WI38 (cell line): ENCODE data around the gene SPSB2.
"Not testable (repeated sequence)": the region's sequence is repeated elsewhere in the genome, so short reads cannot be mapped to it uniquely, and the experiment has no call there.

Experiments
- H3K4me3 ChIP-seq: 2 replicates; pipeline ENCODE4 v1.5.1; 2011; ENCODE audit warnings: low read depth, mild to moderate bottlenecking, control low read depth, low read length
- TF ChIP-seq, protein P1 (sequence below): IDR thresholded peaks from 2 replicates; pipeline ENCODE4 v1.5.1; 2012; ENCODE audit warnings: low read depth, mild to moderate bottlenecking, control low read depth, low read length

SPSB2 gene

DNA sequence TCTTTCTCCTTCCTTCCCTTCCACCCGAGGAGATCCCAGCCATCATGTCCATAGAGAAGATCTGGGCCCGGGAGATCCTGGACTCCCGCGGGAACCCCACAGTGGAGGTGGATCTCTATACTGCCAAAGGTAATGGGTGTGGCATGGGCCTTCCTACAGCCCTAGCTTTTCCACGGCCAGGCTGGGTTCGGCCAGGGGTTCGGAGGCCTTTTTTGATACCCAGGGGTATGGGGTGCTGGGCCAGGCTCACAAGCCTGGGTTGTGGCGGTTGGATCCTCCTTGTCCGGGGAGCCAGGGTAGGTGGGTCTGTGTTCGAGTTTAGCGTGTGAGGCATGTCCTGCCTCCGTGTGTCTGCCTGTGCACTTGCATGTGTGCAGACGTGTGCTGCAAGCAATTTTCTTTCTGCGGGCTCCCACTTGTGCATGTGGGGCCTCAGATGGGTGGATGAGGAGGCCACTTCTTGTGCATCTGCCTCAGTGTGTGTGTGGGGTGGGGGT, 42.7 kb upstream of the SPSB2 start:
- TF ChIP-seq, protein P1, sequence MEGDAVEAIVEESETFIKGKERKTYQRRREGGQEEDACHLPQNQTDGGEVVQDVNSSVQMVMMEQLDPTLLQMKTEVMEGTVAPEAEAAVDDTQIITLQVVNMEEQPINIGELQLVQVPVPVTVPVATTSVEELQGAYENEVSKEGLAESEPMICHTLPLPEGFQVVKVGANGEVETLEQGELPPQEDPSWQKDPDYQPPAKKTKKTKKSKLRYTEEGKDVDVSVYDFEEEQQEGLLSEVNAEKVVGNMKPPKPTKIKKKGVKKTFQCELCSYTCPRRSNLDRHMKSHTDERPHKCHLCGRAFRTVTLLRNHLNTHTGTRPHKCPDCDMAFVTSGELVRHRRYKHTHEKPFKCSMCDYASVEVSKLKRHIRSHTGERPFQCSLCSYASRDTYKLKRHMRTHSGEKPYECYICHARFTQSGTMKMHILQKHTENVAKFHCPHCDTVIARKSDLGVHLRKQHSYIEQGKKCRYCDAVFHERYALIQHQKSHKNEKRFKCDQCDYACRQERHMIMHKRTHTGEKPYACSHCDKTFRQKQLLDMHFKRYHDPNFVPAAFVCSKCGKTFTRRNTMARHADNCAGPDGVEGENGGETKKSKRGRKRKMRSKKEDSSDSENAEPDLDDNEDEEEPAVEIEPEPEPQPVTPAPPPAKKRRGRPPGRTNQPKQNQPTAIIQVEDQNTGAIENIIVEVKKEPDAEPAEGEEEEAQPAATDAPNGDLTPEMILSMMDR: no peak
- H3K4me3 ChIP-seq: peak overlapping the region; percentile 78; the same call in 1 of the 2 replicates

DNA sequence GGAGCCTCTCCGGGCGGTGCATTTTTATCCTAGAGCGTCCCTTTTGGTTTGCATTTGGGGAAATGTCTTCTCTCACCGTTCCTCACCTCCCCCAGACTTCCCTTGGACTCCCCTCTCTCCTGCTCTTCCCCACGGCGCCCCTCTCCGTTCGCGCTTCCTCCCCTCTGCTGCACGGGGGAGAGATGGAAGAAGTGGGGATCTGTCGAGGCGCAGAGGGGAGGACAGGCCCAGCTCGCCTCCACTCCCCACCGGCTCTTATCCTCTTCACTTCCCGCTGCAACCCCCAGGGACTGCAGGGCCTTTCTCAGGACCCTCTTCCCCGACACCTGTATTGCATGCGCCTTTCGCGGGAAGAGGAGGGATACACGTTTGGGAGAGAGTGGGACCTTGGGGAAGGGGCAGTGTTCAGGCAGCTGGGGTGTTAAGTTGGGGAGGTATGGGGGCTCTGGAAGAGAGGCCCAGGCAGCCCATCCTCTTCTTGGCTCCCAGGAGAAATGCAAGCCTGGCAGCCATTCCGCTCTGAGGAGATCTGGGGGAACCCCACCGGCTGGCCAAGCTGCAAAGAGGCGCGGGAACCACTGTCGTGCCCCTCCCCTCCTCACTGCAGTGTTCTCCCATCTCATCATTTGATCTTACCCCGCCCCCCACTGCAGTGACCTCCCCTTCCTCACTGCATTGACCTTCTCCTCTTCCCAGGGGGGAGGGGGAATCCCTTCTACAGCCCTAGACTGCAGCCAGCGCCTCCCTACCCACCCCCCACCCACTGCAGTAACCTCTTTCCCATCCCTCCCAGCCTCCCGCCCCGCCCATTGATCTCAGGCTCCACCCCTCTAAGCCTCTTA, 42.1 kb upstream of the SPSB2 start:
- H3K4me3 ChIP-seq: peak overlapping the region; percentile 78
- TF ChIP-seq, protein P1: no peak

DNA sequence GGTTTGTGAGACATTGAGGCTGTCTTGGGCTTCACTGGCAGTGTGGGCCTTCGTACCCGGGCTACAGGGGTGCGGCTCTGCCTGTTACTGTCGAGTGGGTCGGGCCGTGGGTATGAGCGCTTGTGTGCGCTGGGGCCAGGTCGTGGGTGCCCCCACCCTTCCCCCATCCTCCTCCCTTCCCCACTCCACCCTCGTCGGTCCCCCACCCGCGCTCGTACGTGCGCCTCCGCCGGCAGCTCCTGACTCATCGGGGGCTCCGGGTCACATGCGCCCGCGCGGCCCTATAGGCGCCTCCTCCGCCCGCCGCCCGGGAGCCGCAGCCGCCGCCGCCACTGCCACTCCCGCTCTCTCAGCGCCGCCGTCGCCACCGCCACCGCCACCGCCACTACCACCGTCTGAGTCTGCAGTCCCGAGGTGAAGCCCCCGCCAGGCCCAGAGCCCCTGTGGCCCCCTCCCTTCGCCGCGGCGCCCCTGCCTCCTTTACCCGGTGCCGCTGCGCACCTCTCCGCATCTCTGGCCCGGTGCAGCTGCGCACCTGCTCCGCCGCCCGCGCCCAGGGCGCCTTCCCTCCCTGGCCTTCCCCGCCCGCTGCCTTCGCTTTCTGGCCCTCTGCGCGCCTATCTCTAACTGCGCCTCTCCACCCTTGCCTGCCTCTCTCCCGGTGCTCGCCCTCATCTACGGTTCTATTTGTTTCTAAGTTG, 41.3 kb upstream of the SPSB2 start, which contains the start of gene ENO2:
Gene ENO2 (plus strand): TSS at position 335 of the 701 bp plus-strand sequence. CDS start 1,253 bp downstream, outside the sequence.
- peak within 1 kb of the TSS; percentile 78 for H3K4me3 ChIP-seq
- TF ChIP-seq, protein P1: no peak

DNA sequence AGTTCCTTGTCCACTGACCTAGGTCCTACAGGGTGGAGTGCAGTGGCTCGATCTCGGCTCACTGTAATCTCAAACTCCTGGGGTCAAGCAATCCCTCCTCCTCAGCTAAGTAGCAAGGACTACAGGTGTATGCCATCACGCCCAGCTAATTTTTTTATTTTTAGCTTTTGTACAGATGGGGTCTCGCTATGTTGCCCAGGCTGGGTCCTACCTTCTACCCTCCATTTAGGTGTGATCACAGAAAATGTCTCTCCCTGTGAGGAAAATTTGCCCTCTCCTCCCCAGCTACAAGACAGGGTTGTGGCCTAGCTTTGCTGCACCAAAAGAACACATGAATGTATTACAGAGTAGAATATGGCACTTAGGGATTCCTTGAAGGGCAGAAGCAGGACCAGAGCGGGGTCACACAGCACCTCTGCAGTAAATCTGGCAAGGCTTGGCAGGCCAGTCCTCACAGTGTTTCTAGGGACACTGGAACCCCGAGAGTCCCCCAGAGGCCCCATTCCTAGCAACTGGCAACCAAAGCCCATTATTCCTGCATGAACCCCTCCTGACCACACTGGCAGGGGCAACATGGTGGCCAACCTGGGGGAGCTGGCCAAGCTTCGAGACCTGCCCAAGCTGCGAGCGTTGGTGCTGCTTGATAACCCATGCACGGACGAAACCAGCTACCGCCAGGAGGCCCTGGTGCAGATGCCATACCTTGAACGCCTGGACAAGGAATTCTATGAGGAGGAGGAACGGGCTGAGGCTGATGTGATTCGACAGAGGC, 39.2 kb upstream of the SPSB2 start:
- H3K4me3 ChIP-seq: no peak overlapping the region
- TF ChIP-seq, protein P1: no peak

DNA sequence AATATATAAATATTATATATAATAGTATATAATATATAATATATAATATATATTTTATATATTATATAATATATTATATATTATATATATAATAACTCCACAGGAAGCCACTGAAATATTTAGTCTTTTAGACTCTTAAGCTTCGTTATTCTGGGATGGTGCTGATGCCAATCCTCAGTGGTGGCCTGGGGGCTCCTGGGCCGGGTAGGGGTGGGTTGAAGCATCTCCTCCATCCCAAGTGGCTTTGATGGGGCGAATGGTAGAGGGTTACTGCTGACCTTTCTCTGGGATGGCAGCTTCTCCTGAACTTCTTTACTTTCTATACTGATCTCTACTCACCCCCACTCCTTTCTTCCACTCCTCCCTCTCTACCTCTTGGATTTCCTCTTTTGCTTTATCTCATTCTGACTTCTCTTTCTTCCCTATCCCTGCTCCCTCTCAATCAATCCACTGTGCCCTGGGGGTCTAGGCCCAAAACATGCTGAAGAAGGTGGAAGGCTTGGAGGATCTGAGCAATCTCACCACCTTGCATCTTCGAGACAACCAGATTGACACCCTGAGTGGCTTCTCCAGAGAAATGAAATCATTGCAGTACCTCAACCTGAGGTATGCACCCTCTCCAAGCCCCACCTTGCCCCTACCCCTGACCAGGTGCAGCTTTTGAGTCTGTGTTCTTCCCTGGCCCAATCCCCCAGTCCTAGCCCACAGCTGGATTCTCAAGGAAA, 36.5 kb upstream of the SPSB2 start:
- no peak overlapping the region for H3K4me3 ChIP-seq
- TF ChIP-seq, protein P1: no peak

DNA sequence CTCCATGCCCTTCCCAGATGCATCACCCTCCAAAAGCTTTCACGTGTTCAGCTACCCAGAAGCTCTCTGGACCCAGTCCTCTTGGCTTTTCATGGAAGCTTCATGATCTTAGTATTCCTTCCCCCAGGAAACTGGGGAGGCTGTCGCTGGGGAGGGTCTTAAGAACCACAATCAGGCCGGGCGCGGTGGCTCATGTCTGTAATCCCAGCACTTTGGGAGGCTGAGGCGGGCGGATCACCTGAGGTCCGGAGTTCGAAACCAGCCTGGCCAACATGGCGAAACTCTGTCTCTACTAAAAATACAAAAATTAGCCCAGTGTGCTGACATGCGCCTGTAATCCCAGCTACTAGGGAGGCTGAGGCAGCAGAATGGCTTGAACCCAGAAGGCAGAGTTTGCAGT, 35.0 kb upstream of the SPSB2 start:
- H3K4me3 ChIP-seq: not testable (repeated sequence)
